B cell (primary cell): ENCODE data around the gene NSMCE3. TPM values are rescaled to one million over a fixed set of nuclear protein-coding genes. Genes with fewer than 3 reads are reported as not detected.

Source experiments
- ATAC-seq: fragments of 200-7000 bp; cut with Tn5 transposase; one replicate; pipeline ENCODE4 v1.10.0; 2021; ENCODE audit warnings: low read depth, mild to moderate bottlenecking, moderate number of reproducible peaks, moderate library complexity
- CTCF ChIA-PET: fragments of 350-600 bp; sonication (Branson Sonifier 250); formaldehyde crosslinking; loops from one replicate; lab custom pipeline; 2021; ENCODE audit warnings: antibody characterized with exemption, inconsistent platforms; lab: Charles Lee
- POLR2A ChIA-PET: fragments of 350-600 bp; sonication (Branson Sonifier 250); formaldehyde crosslinking; loops from one replicate; lab custom pipeline; 2021; ENCODE audit warnings: antibody characterized with exemption; lab: Charles Lee
- DNase-seq: peaks from one replicate; pipeline ENCODE4 v3.0.0; 2013
- H2AFZ ChIP-seq: 2 replicates; pipeline ENCODE4 v1.6.1; 2012; ENCODE audit warnings: mild to moderate bottlenecking, low read depth, low read length; ENCODE audit not compliant: insufficient read depth, poor library complexity, severe bottlenecking
- H3K27ac ChIP-seq, 2 donors: 1 replicate in 1 of 2; 2 replicates in 1 of 2; pipeline ENCODE4 v1.5.1; 2012 to 2013; ENCODE audit warnings: low read length in 2 of 2, mild to moderate bottlenecking in 2 of 2, moderate library complexity in 1 of 2
- H3K27me3 ChIP-seq, 4 experiments: fragments of 200-600 bp in 1 of 4; sonication (generic) in 1 of 4; replicated peaks in 1 of 4; 1 replicate in 2 of 4; 2 replicates in 2 of 4; pipeline versions ENCODE4 v1.6.1 to v1.7.0; 2013 to 2016; ENCODE audit warnings: low read length in 3 of 4, mild to moderate bottlenecking in 2 of 4, mixed read lengths in 1 of 4, moderate library complexity in 1 of 4; ENCODE audit not compliant: insufficient read depth in 4 of 4, control insufficient read depth in 3 of 4; ENCODE audit errors: control extremely low read depth in 1 of 4
- H3K36me3 ChIP-seq, 2 experiments: replicated peaks in 1 of 2; 1 replicate in 1 of 2; 2 replicates in 1 of 2; pipeline versions ENCODE4 v1.6.1 to v1.7.1; 2013; ENCODE audit warnings: low read length in 1 of 2; ENCODE audit not compliant: insufficient read depth in 2 of 2, control insufficient read depth in 1 of 2; ENCODE audit errors: control extremely low read depth in 1 of 2, extremely low read depth in 1 of 2
- H3K4me1 ChIP-seq, 2 donors: fragments of 200-600 bp in 1 of 2; sonication (generic) in 1 of 2; 1 replicate in 1 of 2; 2 replicates in 1 of 2; pipeline versions ENCODE4 v1.5.1 to v1.6.1; 2013 to 2017; ENCODE audit warnings: low read length in 2 of 2; ENCODE audit not compliant: control insufficient read depth in 2 of 2, insufficient read depth in 2 of 2
- H3K4me2 ChIP-seq: replicated peaks from 2 replicates; pipeline ENCODE3; 2012; ENCODE audit warnings: mild to moderate bottlenecking, low read depth, low read length; ENCODE audit not compliant: poor library complexity, severe bottlenecking
- H3K4me3 ChIP-seq, 5 experiments: fragments of 200-600 bp in 1 of 5; sonication (generic) in 1 of 5; 1 replicate in 3 of 5; 2 replicates in 2 of 5; pipeline versions ENCODE4 v1.5.1 to v1.7.0; 2011 to 2016; ENCODE audit warnings: low read length in 4 of 5, mild to moderate bottlenecking in 4 of 5, low read depth in 2 of 5, control low read depth in 1 of 5, moderate library complexity in 1 of 5; ENCODE audit not compliant: insufficient read depth in 1 of 5; ENCODE audit errors: control extremely low read depth in 1 of 5, extremely low read depth in 1 of 5
- H3K79me2 ChIP-seq: fragments of 200-600 bp; sonication (generic); one replicate; pipeline ENCODE4 v1.6.0; 2016; ENCODE audit warnings: low read length; ENCODE audit not compliant: control insufficient read depth, insufficient read depth
- H3K9ac ChIP-seq: fragments of 200-600 bp; sonication (generic); 2 replicates; pipeline ENCODE4 v1.6.1; 2017; ENCODE audit warnings: mild to moderate bottlenecking, low read length, moderate library complexity
- H3K9me3 ChIP-seq, 3 donors: one replicate each; pipeline versions ENCODE4 v1.6.1 to v1.7.1; 2013; ENCODE audit warnings: low read length in 2 of 3; ENCODE audit not compliant: control insufficient read depth in 2 of 3, insufficient read depth in 1 of 3; ENCODE audit errors: control extremely low read depth in 1 of 3
- H4K20me1 ChIP-seq: 2 replicates; pipeline ENCODE4 v1.6.0; 2012; ENCODE audit warnings: mild to moderate bottlenecking, low read length; ENCODE audit not compliant: insufficient read depth, control insufficient read depth, poor library complexity, severe bottlenecking
- H3K27ac Mint-ChIP-seq: one replicate; pipeline ENCODE4 v1.8.0; 2021; ENCODE audit warnings: mixed read lengths
- H3K27me3 Mint-ChIP-seq: one replicate; pipeline ENCODE4 v1.8.0; 2021; ENCODE audit warnings: mixed read lengths
- H3K4me1 Mint-ChIP-seq: one replicate; pipeline ENCODE4 v1.8.0; 2021; ENCODE audit warnings: mixed read lengths
- H3K4me3 Mint-ChIP-seq: one replicate; pipeline ENCODE4 v1.8.0; 2021; ENCODE audit warnings: mixed read lengths
- H3K9me3 Mint-ChIP-seq: one replicate; pipeline ENCODE4 v1.8.0; 2022; ENCODE audit warnings: mixed read lengths; ENCODE audit not compliant: insufficient read depth
- EZH2 ChIP-seq: IDR thresholded peaks from 2 replicates; pipeline ENCODE4 v1.6.1; 2012; ENCODE audit warnings: borderline replicate concordance, low read depth, mild to moderate bottlenecking, moderate library complexity, low read length; ENCODE audit not compliant: insufficient read depth, poor library complexity, severe bottlenecking
- WGBS: methylation state at CpG from one replicate; pipeline ENCODE4 v1.1.5; 2013; ENCODE audit warnings: missing lambda C conversion rate; ENCODE audit not compliant: insufficient coverage; 5-methylcytosine and 5-hydroxymethylcytosine counted together
- intact Hi-C: fragments of 100-400 bp; cut with micrococcal nuclease; formaldehyde crosslinking; loops from one replicate; pipeline ENCODE4 v1.10.0; 2022
- polyA minus RNA-seq: library from RNA; depleted of rRNA, polyadenylated mRNA; stranded (reverse); fragments of >200 nt; gene quantifications from 2 replicates; pipeline ENCODE4 v1.2.3, GENCODE V29; 2012
- polyA plus RNA-seq: library from polyadenylated mRNA; depleted of rRNA; stranded (reverse); fragments of >200 nt; gene quantifications from 2 replicates; pipeline ENCODE4 v1.2.3, GENCODE V29; 2012
- total RNA-seq, 2 donors: library from RNA; stranded (reverse); fragments of 120-200 nt in 1 of 2; gene quantifications; 1 replicate in 1 of 2; 2 replicates in 1 of 2; pipeline versions ENCODE4 v1.2.3 to v1.2.4, GENCODE V29; 2013 to 2022
- TF ChIP-seq, protein P1 (sequence below): fragments of 200-600 bp; IDR thresholded peaks from one replicate; pipeline ENCODE4 v1.8.0; 2022; ENCODE audit warnings: antibody characterized with exemption, mild to moderate bottlenecking

NSMCE3 gene
- 16.1 and 16.8 TPM in 2 replicates for total RNA-seq
- total RNA-seq (2013), result 28.1 TPM
- polyA plus RNA-seq, result 24.8 and 26.9 TPM in 2 replicates
- 24.9 and 33.0 TPM in 2 replicates for polyA minus RNA-seq

DNA sequence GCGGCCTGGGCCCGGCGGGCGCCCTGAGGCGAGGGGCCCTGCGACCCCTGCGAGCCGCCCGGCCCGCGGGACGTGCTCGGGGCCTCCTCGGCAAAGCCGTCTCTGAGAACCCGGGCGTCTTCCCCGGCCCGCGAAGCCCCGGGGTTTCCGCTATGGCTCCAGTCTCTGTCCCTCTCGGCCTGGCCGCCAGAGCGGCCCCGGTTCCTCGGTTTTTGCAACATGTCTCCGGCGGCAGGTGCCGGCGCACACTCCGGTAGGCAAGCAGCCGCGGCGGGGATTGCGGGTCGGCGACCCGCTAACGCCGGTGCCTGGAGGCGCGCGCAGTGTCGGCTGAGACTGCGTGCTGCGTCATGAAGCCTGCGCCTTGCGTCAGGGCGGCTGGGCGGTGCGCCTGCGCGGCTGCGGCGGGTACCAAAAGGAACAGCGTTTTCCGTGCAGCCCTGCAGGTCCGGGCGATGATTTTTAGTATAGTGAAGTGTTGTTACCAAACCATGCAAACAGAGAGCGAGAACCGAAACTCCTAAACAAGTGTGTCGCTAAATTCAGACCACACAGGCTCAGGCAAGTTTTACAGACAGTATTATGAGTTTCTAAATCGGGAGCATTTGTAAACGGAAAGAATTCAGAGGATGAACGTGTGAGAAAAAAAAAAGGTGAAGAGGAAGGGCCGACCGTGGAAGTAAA is at the start of gene NSMCE3:
Gene NSMCE3 (minus strand): TSS at position 338 of the 684 bp plus-strand sequence. CDS start 117 bp downstream, at position 221.
- Histone ChIP-seq H3K4me2 (peak within 1 kb of the TSS; percentile 90), H3K79me2 (peaks cover 23% of the 10 kb centered on the region), H3K27me3 (no peaks in the 10 kb centered on the region), H3K27ac (peak within 1 kb of the TSS; percentile 93 to 98), H2AFZ (peak within 1 kb of the TSS; percentile 77), H4K20me1 (no peaks in the 10 kb centered on the region), H3K4me3 (peak within 1 kb of the TSS; percentile 64 to 80 (median 76)), H3K4me1 (peaks cover 32% of the 10 kb centered on the region in 2 donors), H3K36me3 (no peaks in the 10 kb centered on the region), H3K9ac (peak within 1 kb of the TSS; percentile 96), H3K9me3 (peaks cover 0 to 7% (median 1%) of the 10 kb centered on the region in 3 donors)
- H3K4me1 Mint-ChIP-seq, result peaks cover 52% of the 10 kb centered on the region
- H3K27me3 Mint-ChIP-seq, result no peaks in the 10 kb centered on the region
- H3K27ac Mint-ChIP-seq, result peak within 1 kb of the TSS; percentile 99
- intact Hi-C loops, result loop anchor here (1.0 kb wide), 2 partner anchors 40 to 60 kb away; no protein-coding TSS in a partner anchor
- DNase-seq, result peak; percentile 96
- peak within 1 kb of the TSS; percentile 99 for H3K4me3 Mint-ChIP-seq
- ATAC-seq, result peak; percentile 93
- H3K9me3 Mint-ChIP-seq, result no peaks in the 10 kb centered on the region
- ChIA-PET POLR2A (no interaction called here), CTCF (interaction anchor here (1.0 kb wide), 1 partner anchor 16 kb away, joined by 3 read pairs; no protein-coding TSS in a partner anchor)
- TF ChIP-seq, protein P1, sequence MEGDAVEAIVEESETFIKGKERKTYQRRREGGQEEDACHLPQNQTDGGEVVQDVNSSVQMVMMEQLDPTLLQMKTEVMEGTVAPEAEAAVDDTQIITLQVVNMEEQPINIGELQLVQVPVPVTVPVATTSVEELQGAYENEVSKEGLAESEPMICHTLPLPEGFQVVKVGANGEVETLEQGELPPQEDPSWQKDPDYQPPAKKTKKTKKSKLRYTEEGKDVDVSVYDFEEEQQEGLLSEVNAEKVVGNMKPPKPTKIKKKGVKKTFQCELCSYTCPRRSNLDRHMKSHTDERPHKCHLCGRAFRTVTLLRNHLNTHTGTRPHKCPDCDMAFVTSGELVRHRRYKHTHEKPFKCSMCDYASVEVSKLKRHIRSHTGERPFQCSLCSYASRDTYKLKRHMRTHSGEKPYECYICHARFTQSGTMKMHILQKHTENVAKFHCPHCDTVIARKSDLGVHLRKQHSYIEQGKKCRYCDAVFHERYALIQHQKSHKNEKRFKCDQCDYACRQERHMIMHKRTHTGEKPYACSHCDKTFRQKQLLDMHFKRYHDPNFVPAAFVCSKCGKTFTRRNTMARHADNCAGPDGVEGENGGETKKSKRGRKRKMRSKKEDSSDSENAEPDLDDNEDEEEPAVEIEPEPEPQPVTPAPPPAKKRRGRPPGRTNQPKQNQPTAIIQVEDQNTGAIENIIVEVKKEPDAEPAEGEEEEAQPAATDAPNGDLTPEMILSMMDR, result no peak
- TF ChIP-seq EZH2, result no peak
- under 1% methylated on average over 58 of the region's 68 CpGs for WGBS

DNA sequence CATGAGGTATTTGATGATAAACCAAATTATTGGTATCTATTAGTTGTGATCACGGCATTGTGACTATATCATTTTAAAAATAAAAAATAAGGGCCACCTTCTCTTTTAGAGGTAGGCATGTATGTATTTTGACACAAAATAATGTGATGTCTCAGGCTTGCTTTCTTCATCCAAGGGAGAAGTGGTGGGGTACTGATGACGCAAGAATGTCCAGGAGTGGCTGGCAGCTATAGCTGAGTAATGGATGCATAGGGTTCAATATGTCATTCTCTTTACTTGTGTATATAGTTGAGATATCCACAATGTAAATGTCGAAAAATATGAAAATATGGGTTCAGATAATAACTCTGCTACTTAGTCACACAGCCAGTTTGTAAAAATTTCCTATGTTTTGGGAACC is 46.8 kb upstream of the NSMCE3 start:
- Histone ChIP-seq H3K4me3 (no peak overlapping the region), H3K36me3 (no peaks in the 10 kb centered on the region), H3K27ac (no peak overlapping the region), H4K20me1 (no peaks in the 10 kb centered on the region), H3K9me3 (peaks cover 0 to 8% (median 0%) of the 10 kb centered on the region in 3 donors), H3K27me3 (no peaks in the 10 kb centered on the region), H2AFZ (no peak overlapping the region), H3K4me1 (no peaks in the 10 kb centered on the region), H3K9ac (no peak overlapping the region), H3K4me2 (no peak overlapping the region), H3K79me2 (no peaks in the 10 kb centered on the region)
- no CpG with 5 or more reads among the region's 3 CpGs for WGBS
- H3K4me1 Mint-ChIP-seq, result peaks cover 3% of the 10 kb centered on the region
- peaks cover 3% of the 10 kb centered on the region for H3K9me3 Mint-ChIP-seq
- H3K27ac Mint-ChIP-seq, result no peak overlapping the region
- POLR2A ChIA-PET, result no interaction called here
- no peak for DNase-seq
- H3K27me3 Mint-ChIP-seq, result no peaks in the 10 kb centered on the region
- CTCF ChIA-PET, result no interaction called here
- H3K4me3 Mint-ChIP-seq, result no peak overlapping the region
- TF ChIP-seq EZH2, result no peak
- TF ChIP-seq, protein P1, result no peak
- intact Hi-C loops, result no loop called here
- ATAC-seq, result no peak
